Epithelial cell of esophagus (primary cell): ENCODE results near the gene SERPINB13.
"Not testable (repeated sequence)": the region's sequence is repeated elsewhere in the genome, so short reads cannot be mapped to it uniquely, and the experiment has no call there.

Experiments
- DNase-seq: peaks from one replicate; pipeline ENCODE4 v3.0.0; 2010; ENCODE audit warnings: low read depth
- H3K4me3 ChIP-seq: 2 replicates; pipeline ENCODE4 v1.5.1; 2011; ENCODE audit warnings: mild to moderate bottlenecking, low read length, control low read depth
- CTCF ChIP-seq: IDR thresholded peaks from 2 replicates; pipeline ENCODE4 v1.5.1; 2011; ENCODE audit warnings: low read depth, mild to moderate bottlenecking, low read length, control low read depth, inconsistent platforms; ENCODE audit not compliant: insufficient read depth; ENCODE audit errors: missing control alignments

Gene SERPINB13

GRCh38 chr18:63617915-63618234 lies 30.7 kb downstream of the SERPINB13 start:
- no peak for TF ChIP-seq CTCF
- no peak overlapping the region for H3K4me3 ChIP-seq
- no peak for DNase-seq

- H3K4me3 ChIP-seq = no peak overlapping the region
- no peak for TF ChIP-seq CTCF
- no peak for DNase-seq
These were observed 32.5 kb downstream of the SERPINB13 start for GRCh38 chr18:63619661-63620060.

GRCh38 chr18:63624863-63625262 lies 37.7 kb downstream of the SERPINB13 start:
- no peak for TF ChIP-seq CTCF
- H3K4me3 ChIP-seq = no peak overlapping the region
- no peak for DNase-seq

GRCh38 chr18:63626431-63626830 lies 39.3 kb downstream of the SERPINB13 start:
- TF ChIP-seq CTCF = no peak
- no peak overlapping the region for H3K4me3 ChIP-seq
- DNase-seq = no peak

GRCh38 chr18:63627819-63628218 lies 40.7 kb downstream of the SERPINB13 start:
- H3K4me3 ChIP-seq = no peak overlapping the region
- DNase-seq = no peak
- TF ChIP-seq CTCF = no peak

GRCh38 chr18:63637703-63638102 lies 50.6 kb downstream of the SERPINB13 start:
- no peak for DNase-seq
- no peak overlapping the region for H3K4me3 ChIP-seq
- no peak for TF ChIP-seq CTCF

- not testable (repeated sequence) for H3K4me3 ChIP-seq
- DNase-seq = peak; percentile 32
These were observed 54.1 kb downstream of the SERPINB13 start for GRCh38 chr18:63641157-63641680.

- peak; percentile 55 for DNase-seq
- H3K4me3 ChIP-seq = not testable (repeated sequence)
These were observed 55.7 kb downstream of the SERPINB13 start for GRCh38 chr18:63642668-63643356.

- peak; percentile 39 for DNase-seq
- H3K4me3 ChIP-seq = not testable (repeated sequence)
These were observed 57.0 kb downstream of the SERPINB13 start, which contains the start of gene SERPINB4 for GRCh38 chr18:63644142-63644541. Gene SERPINB4 (minus strand): TSS chr18:63644256. CDS start chr18:63643577, 679 bp downstream.

GRCh38 chr18:63644694-63645093 lies 57.6 kb downstream of the SERPINB13 start:
- H3K4me3 ChIP-seq, DNase-seq: not testable (repeated sequence)
